Psoas muscle (tissue), 8 donors: ENCODE data around the gene PWWP2B. TPM values are rescaled to one million over a fixed set of nuclear protein-coding genes. Genes with fewer than 3 reads are reported as not detected.

ENCODE experiments used
- ATAC-seq, 4 donors: fragments of 200-7000 bp; cut with Tn5 transposase; one replicate each; pipeline ENCODE4 v1.9.1; 2020; ENCODE audit warnings: moderate library complexity in 3 of 4, mild to moderate bottlenecking in 2 of 4
- DNase-seq, 2 donors: peaks; one replicate each; pipeline ENCODE4 v3.0.0-alpha.2; 2020
- H3K27ac ChIP-seq: fragments of 200-600 bp; one replicate; pipeline ENCODE4 v1.8.0; 2022
- H3K27me3 ChIP-seq, 3 donors: fragments of 200-600 bp in 1 of 3; one replicate each; pipeline versions ENCODE4 v1.6.1 to v1.8.0; 2013 to 2022; ENCODE audit warnings: low read length in 2 of 3, mild to moderate bottlenecking in 2 of 3, moderate library complexity in 1 of 3; ENCODE audit not compliant: insufficient read depth in 3 of 3
- H3K36me3 ChIP-seq, 2 donors: fragments of 200-600 bp in 1 of 2; one replicate each; pipeline versions ENCODE4 v1.6.1 to v1.8.0; 2013 to 2022; ENCODE audit warnings: low read depth in 1 of 2, mild to moderate bottlenecking in 1 of 2, moderate library complexity in 1 of 2; ENCODE audit not compliant: insufficient read depth in 1 of 2
- H3K4me1 ChIP-seq: fragments of 200-600 bp; one replicate; pipeline ENCODE4 v1.8.0; 2022
- H3K4me3 ChIP-seq: fragments of 200-600 bp; one replicate; pipeline ENCODE4 v1.8.0; 2022; ENCODE audit warnings: mild to moderate bottlenecking
- H3K9me3 ChIP-seq: fragments of 200-600 bp; one replicate; pipeline ENCODE4 v1.8.0; 2022
- CTCF ChIP-seq: fragments of 200-600 bp; IDR thresholded peaks from one replicate; pipeline ENCODE4 v1.8.0; 2022; ENCODE audit warnings: antibody characterized with exemption
- WGBS, 3 donors: extraction: QIAGEN DNeasy Blood & Tissue Kit; methylation state at CpG; one replicate each; pipeline versions ENCODE4 v1.1.6 to v1.1.7; 2013; 5-methylcytosine and 5-hydroxymethylcytosine counted together
- intact Hi-C, 2 donors: fragments of 100-400 bp; cut with DNase I; formaldehyde crosslinking; loops; one replicate each; pipeline versions ENCODE4 v1.11.0 to v1.14.2; 2022
- polyA plus RNA-seq, 3 donors: library from polyadenylated mRNA; stranded (reverse); fragments of 200-250 nt; gene quantifications; one replicate each; pipeline ENCODE4 v1.2.3, GENCODE V29; 2013
- total RNA-seq, 4 donors: library from RNA; stranded (reverse); fragmentation: NEBNext Ultra II Directional in 2 of 4; extraction: Animal tissue kit (Norgen Biotek cat#: 25700) in 2 of 4; gene quantifications; one replicate each; pipeline versions ENCODE4 v1.2.1 to v1.2.4, GENCODE V29; 2021 to 2023
- donor health status: healthy with polysubstance abuse.
- donor health status: DM: no; HTN: no; CAD: no; lungs with moderate emphysema.
- donor health status: Bipolar disorder and iron deficiency.
- donor health status: healthy.
- donor health status: DM: yes; HTN: yes; CAD: no.
- donor health status: DM: no; HTN: no; CAD: no.
- donor health status: DM: no; HTN: no; CAD: no.
- donor health status: DM: yes; HTN: yes; CAD: no.

The PWWP2B gene
- total and polyA plus RNA-seq, 7 donors, result 14.5 to 35.2 (median 22.2) TPM

GRCh38 chr10:132430861-132431271 is 33.9 kb downstream of the PWWP2B start:
- DNase-seq (no peak), ATAC-seq (no peak)
- H3K27me3 ChIP-seq, result no peaks in the 10 kb centered on the region
- H3K27ac ChIP-seq, result no peak overlapping the region
- H3K36me3 ChIP-seq, result no peaks in the 10 kb centered on the region
- intact Hi-C loops, result no loop called here
- no peak for TF ChIP-seq CTCF
- H3K9me3 ChIP-seq, result no peaks in the 10 kb centered on the region
- no peaks in the 10 kb centered on the region for H3K4me1 ChIP-seq
- WGBS, 3 donors, result 94 to 95% (median 94%) methylated on average over 8 of the region's 8 CpGs
- no peak overlapping the region for H3K4me3 ChIP-seq

- Histone ChIP-seq H3K9me3 (no peaks in the 10 kb centered on the region), H3K4me3 (no peak overlapping the region), H3K4me1 (no peaks in the 10 kb centered on the region), H3K27ac (no peak overlapping the region), H3K36me3 (no peaks in the 10 kb centered on the region), H3K27me3 (no peaks in the 10 kb centered on the region)
- intact Hi-C loops, result no loop called here
- no peak for ATAC-seq
- TF ChIP-seq CTCF, result no peak
- 84 to 87% (median 86%) methylated on average over 12 of the region's 12 CpGs for WGBS, 3 donors
- DNase-seq, result no peak
Observed at GRCh38 chr10:132431537-132432175, 34.7 kb downstream of the PWWP2B start.

GRCh38 chr10:132432176-132432540 is 35.2 kb downstream of the PWWP2B start:
- H3K4me1 ChIP-seq, result no peaks in the 10 kb centered on the region
- no peak for TF ChIP-seq CTCF
- no peak overlapping the region for H3K27ac ChIP-seq
- no peak overlapping the region for H3K4me3 ChIP-seq
- no peaks in the 10 kb centered on the region for H3K27me3 ChIP-seq
- H3K36me3 ChIP-seq, result no peaks in the 10 kb centered on the region
- ATAC-seq (peak in 1 of 4 donors; percentile 8), DNase-seq (no peak)
- no peaks in the 10 kb centered on the region for H3K9me3 ChIP-seq
- 89 to 95% (median 91%) methylated on average over 11 to 12 of the region's 12 CpGs for WGBS, 3 donors
- intact Hi-C loops, result no loop called here

GRCh38 chr10:132433671-132434340 is 36.8 kb downstream of the PWWP2B start:
- intact Hi-C loops, result no loop called here
- Histone ChIP-seq H3K27me3 (no peaks in the 10 kb centered on the region), H3K4me3 (no peak overlapping the region), H3K36me3 (no peaks in the 10 kb centered on the region), H3K9me3 (no peaks in the 10 kb centered on the region), H3K4me1 (no peaks in the 10 kb centered on the region), H3K27ac (no peak overlapping the region)
- 94 to 97% (median 97%) methylated on average over 20 to 21 of the region's 21 CpGs for WGBS, 3 donors
- ATAC-seq (no peak), DNase-seq (no peak)
- no peak for TF ChIP-seq CTCF
